Effector memory CD4-positive, alpha-beta T cell (primary cell): ENCODE data around the gene DDX54.

ENCODE experiments used
- DNase-seq, 3 donors: peaks; one replicate each; pipeline ENCODE4 v3.0.0-alpha.2; 2020
- H3K27ac ChIP-seq: 2 replicates; pipeline ENCODE4 v1.7.0; 2013; ENCODE audit warnings: mild to moderate bottlenecking, low read length, moderate library complexity; ENCODE audit not compliant: insufficient read depth, poor library complexity, severe bottlenecking
- H3K27me3 ChIP-seq: replicated peaks from 2 replicates; pipeline ENCODE4 v1.7.0; 2013; ENCODE audit warnings: mild to moderate bottlenecking, low read length; ENCODE audit not compliant: insufficient read depth, control insufficient read depth, poor library complexity, severe bottlenecking
- H3K36me3 ChIP-seq: 2 replicates; pipeline ENCODE4 v1.7.0; 2013; ENCODE audit warnings: mild to moderate bottlenecking, low read length, moderate library complexity; ENCODE audit not compliant: control insufficient read depth, insufficient read depth
- H3K4me1 ChIP-seq: 2 replicates; pipeline ENCODE4 v1.7.0; 2013; ENCODE audit warnings: low read length, mild to moderate bottlenecking; ENCODE audit not compliant: control insufficient read depth, insufficient read depth, poor library complexity, severe bottlenecking
- H3K4me3 ChIP-seq: 2 replicates; pipeline ENCODE4 v1.7.0; 2013; ENCODE audit warnings: low read length, low read depth, mild to moderate bottlenecking; ENCODE audit not compliant: insufficient read depth, poor library complexity, severe bottlenecking
- H3K9me3 ChIP-seq: 2 replicates; pipeline ENCODE4 v1.7.0; 2013; ENCODE audit warnings: mild to moderate bottlenecking, low read length, moderate library complexity; ENCODE audit not compliant: control insufficient read depth

DDX54 gene

DNA sequence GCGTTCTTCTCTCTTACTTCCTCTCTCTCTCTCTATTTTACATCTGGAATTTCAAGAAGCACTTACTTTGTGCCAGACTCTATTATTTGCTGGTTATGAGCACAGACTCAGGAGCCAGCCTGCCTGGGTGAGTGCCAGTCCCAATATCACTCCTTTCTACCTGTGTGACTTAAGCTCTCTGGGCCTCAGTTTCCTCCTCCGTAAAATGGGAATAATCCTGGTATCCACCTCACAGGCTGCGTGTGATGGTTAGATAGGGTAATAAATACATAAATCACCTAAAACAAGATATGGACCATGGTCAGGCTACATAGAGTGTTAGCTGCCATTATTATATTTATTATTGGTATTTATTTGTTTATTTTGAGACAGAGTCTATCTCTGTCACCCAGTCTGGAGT is 74.0 kb downstream of the DDX54 start:
- Histone ChIP-seq H3K4me3 (no peak overlapping the region), H3K4me1 (no peaks in the 10 kb centered on the region), H3K36me3 (no peaks in the 10 kb centered on the region), H3K9me3 (no peaks in the 10 kb centered on the region), H3K27ac (no peak overlapping the region), H3K27me3 (no peaks in the 10 kb centered on the region)
- no peak for DNase-seq

GRCh38 chr12:113109872-113110599 is 75.2 kb downstream of the DDX54 start:
- DNase-seq, result no peak
- no peak overlapping the region for H3K4me3 ChIP-seq
- H3K36me3 ChIP-seq, result no peaks in the 10 kb centered on the region
- H3K27me3 ChIP-seq, result no peaks in the 10 kb centered on the region
- H3K27ac ChIP-seq, result no peak overlapping the region
- no peaks in the 10 kb centered on the region for H3K9me3 ChIP-seq
- no peaks in the 10 kb centered on the region for H3K4me1 ChIP-seq

DNA sequence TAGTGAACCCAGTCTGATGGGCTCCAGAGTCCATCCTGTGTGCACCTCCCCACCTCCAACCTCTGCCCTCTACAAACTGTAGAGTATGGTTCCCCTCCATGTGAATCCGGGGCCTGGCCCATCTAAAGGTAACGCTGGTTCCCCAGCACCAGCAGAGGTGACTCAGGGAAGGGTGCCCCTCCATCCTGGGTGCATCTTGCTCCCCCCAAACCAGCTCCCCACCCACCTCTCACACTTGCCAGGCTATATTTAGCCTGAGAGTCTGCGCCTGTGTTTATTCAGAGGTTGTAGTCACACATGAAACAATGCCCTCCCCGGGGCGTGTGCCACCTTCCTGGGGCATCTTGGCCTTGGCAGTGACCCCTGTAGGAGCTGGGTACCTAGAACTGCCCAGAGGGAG is 75.9 kb downstream of the DDX54 start:
- no peaks in the 10 kb centered on the region for H3K36me3 ChIP-seq
- H3K4me1 ChIP-seq, result no peaks in the 10 kb centered on the region
- no peak overlapping the region for H3K27ac ChIP-seq
- no peak overlapping the region for H3K4me3 ChIP-seq
- DNase-seq, result no peak
- no peaks in the 10 kb centered on the region for H3K27me3 ChIP-seq
- no peaks in the 10 kb centered on the region for H3K9me3 ChIP-seq

DNA sequence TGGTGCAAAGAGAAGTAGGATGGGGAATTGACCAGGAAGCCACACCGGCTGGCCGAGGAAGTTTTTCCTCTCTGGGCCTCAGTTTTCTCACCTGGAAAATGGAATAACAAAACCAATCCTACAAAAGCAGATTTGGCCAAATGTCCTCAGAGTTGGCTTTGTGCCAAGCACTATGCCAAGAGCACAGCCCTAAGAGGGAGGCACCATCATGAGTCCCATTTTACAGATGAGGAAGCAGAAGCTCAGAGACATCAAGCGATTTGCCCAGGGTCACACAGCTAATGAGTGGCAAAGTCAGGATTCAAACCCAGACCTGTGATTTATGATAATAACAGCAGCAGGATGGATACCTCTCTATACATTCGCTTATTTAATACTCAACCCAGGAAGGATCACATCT is 77.0 kb downstream of the DDX54 start:
- Histone ChIP-seq H3K36me3 (no peaks in the 10 kb centered on the region), H3K4me3 (no peak overlapping the region), H3K4me1 (no peaks in the 10 kb centered on the region), H3K27me3 (no peaks in the 10 kb centered on the region), H3K9me3 (no peaks in the 10 kb centered on the region), H3K27ac (no peak overlapping the region)
- no peak for DNase-seq
